Stomach (tissue), 4 donors: ENCODE data around the gene POFUT2.

Experiments used
- CTCF ChIP-seq, 7 experiments: fragments of 450-650 bp in 4 of 7; fragments of 200-600 bp in 3 of 7; sonication (generic) in 3 of 7; IDR thresholded peaks; one replicate each; pipeline ENCODE4 v1.5.1; 2016 to 2019; ENCODE audit warnings: antibody characterized with exemption in 7 of 7, control low read depth in 2 of 7, mild to moderate bottlenecking in 1 of 7
- POLR2A ChIP-seq, 4 donors: fragments of 450-650 bp; IDR thresholded peaks; one replicate each; pipeline ENCODE4 v1.6.1; 2016; ENCODE audit warnings: antibody characterized with exemption in 4 of 4, control low read depth in 2 of 4, mild to moderate bottlenecking in 1 of 4, moderate library complexity in 1 of 4

DNA sequence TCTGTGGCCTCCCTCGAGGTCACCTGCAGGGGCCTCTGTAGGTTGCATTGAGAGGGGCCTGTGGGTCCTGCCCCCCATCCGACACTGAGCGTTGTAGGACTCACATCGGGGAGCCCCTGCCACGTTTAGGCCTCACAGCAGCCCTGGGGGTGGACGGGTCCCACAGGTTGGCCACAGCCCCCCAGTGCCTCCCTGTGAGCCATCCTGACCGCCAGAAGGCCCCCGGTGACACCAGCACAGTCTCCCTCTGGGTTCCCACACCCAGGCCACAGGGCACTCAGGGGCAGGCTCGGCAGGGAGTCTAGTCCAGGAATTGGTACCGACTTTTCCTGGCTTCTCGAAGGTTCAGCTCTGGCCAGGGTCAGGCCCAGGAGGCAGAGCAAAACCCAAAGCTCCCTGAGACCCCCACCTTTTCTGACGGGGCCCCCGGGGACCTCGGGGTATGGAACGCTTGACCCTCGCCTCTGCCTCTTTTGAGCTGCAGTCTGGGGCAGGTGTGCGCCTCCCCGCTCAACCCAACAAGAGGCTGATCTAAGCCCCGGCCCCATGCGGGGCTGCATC, 13.9 kb upstream of the POFUT2 start:
- TF ChIP-seq CTCF (IDR thresholded peaks at IDR 0.05), result no peak
- TF ChIP-seq POLR2A (IDR thresholded peaks at IDR 0.05), result no peak
